ENCODE data around the gene KAT2A. TPM values are rescaled to one million over a fixed set of nuclear protein-coding genes. Genes with fewer than 3 reads are reported as not detected.

KAT2A gene
- total RNA-seq, 1 experiment from 2014 or later, result 43.5 TPM

- Histone ChIP-seq H3K4me1 (ENCODE audit: insufficient read depth, low read length) (no peaks in the 10 kb centered on the region), H3K9me3 (ENCODE audit: control insufficient read depth, low read depth, low read length) (no peaks in the 10 kb centered on the region), H3K79me2 (ENCODE audit: insufficient read depth, low read length) (no peaks in the 10 kb centered on the region), H2BK15ac (ENCODE audit: low read depth, low read length) (no peak overlapping the region), H3K27me3 (ENCODE audit: insufficient read depth, low read length) (peaks cover 12% of the 10 kb centered on the region; the same call in 1 of the 2 replicates), H4K8ac (replicated peaks; ENCODE audit: insufficient read length, low read depth, low read length) (no peak overlapping the region), H3K4ac (ENCODE audit: low read depth, low read length) (no peak overlapping the region), H2BK12ac (ENCODE audit: insufficient read length, low read depth, low read length) (no peak overlapping the region), H3K23ac (ENCODE audit: insufficient read length, low read depth, low read length) (no peak overlapping the region), H3K4me2 (ENCODE audit: insufficient read depth, insufficient read length, low read length) (no peak overlapping the region), H2BK5ac (ENCODE audit: insufficient read length, low read length) (no peak overlapping the region), H3K23me2 (ENCODE audit: insufficient read length, low read depth, low read length, poor library complexity, severe bottlenecking) (peaks cover 9% of the 10 kb centered on the region), H3K9ac (ENCODE audit: extremely low read depth, insufficient read length, low read length) (no peak overlapping the region), H2AK5ac (ENCODE audit: insufficient read length, low read length) (no peak overlapping the region), H3K56ac (ENCODE audit: insufficient read length, low read depth, low read length) (no peak overlapping the region), H3K18ac (ENCODE audit: insufficient read length, low read depth, low read length) (no peak overlapping the region), H3T11ph (ENCODE audit: low read length) (no peak overlapping the region), H4K5ac (ENCODE audit: insufficient read length, low read depth, low read length) (no peak overlapping the region), H2BK120ac (ENCODE audit: low read depth, low read length, poor library complexity, severe bottlenecking) (no peak overlapping the region), H4K20me1 (ENCODE audit: control insufficient read depth, insufficient read depth, insufficient read length) (no peaks in the 10 kb centered on the region), H4K91ac (ENCODE audit: insufficient read length, low read depth, low read length) (no peak overlapping the region), H3K14ac (ENCODE audit: insufficient read depth, low read length) (no peak overlapping the region), H3K79me1 (ENCODE audit: insufficient read depth, low read depth, low read length, poor library complexity, severe bottlenecking) (no peaks in the 10 kb centered on the region), H2BK20ac (ENCODE audit: low read depth, low read length, poor library complexity, severe bottlenecking) (no peak overlapping the region), H2AFZ (ENCODE audit: low read length) (no peak overlapping the region), H3K27ac (ENCODE audit: insufficient read length, low read depth, low read length) (no peak overlapping the region)
- no peak for DNase-seq
- Mint-ChIP-seq H3K36me3 (ENCODE audit: insufficient read depth in 1 of 3, low read depth in 3 of 3) (no peaks in the 10 kb centered on the region), H3K27ac (no peak overlapping the region), H3K27me3 (ENCODE audit: low read depth) (peaks cover 38% of the 10 kb centered on the region), H3K4me3 (peak overlapping the region in 1 of 2 experiments; percentile 23; a peak in 2 of 5 replicates), H3K9me3 (no peaks in the 10 kb centered on the region), H3K4me1 (peaks cover 25 to 38% of the 10 kb centered on the region in 2 experiments)
- no CpG with 5 or more reads among the region's 8 CpGs for WGBS (ENCODE audit: extremely low coverage, insufficient read length, low lambda C conversion rate)
- TF ChIP-seq CTCF (conservative IDR thresholded peaks at IDR 0.05), result no peak
These were observed 24.6 kb downstream of the KAT2A start for GRCh38 chr17:42096360-42097111.
